Rectal smooth muscle tissue (tissue), 1 donor: ENCODE measurements around the gene SHISAL2B.
"Not testable (repeated sequence)": the region's sequence is repeated elsewhere in the genome, so short reads cannot be mapped to it uniquely, and the experiment has no call there.

Experiments
- H3K27ac ChIP-seq: one replicate; pipeline ENCODE4 v1.7.0; 2013; ENCODE audit warnings: low read depth, low read length, inconsistent platforms
- H3K27me3 ChIP-seq: one replicate; pipeline ENCODE4 v1.7.0; 2013; ENCODE audit warnings: low read length; ENCODE audit not compliant: control insufficient read depth, insufficient read depth
- H3K36me3 ChIP-seq: one replicate; pipeline ENCODE4 v1.7.0; 2013; ENCODE audit warnings: low read length; ENCODE audit not compliant: control insufficient read depth, insufficient read depth
- H3K4me1 ChIP-seq: one replicate; pipeline ENCODE4 v1.7.0; 2013; ENCODE audit warnings: low read length; ENCODE audit not compliant: control insufficient read depth, insufficient read depth
- H3K4me3 ChIP-seq: one replicate; pipeline ENCODE4 v1.7.0; 2013; ENCODE audit warnings: low read length
- H3K9ac ChIP-seq: one replicate; pipeline ENCODE4 v1.7.0; 2013; ENCODE audit warnings: low read length

Gene SHISAL2B

GRCh38 chr5:64690417-64691151 is at the start of gene SHISAL2B:
Gene SHISAL2B, plus strand, starts transcription at chr5:64690503. Its CDS starts 121 bp downstream, at chr5:64690624.
- Histone ChIP-seq H3K27ac (no peak within 1 kb of the TSS), H3K9ac (no peak within 1 kb of the TSS)

DNA sequence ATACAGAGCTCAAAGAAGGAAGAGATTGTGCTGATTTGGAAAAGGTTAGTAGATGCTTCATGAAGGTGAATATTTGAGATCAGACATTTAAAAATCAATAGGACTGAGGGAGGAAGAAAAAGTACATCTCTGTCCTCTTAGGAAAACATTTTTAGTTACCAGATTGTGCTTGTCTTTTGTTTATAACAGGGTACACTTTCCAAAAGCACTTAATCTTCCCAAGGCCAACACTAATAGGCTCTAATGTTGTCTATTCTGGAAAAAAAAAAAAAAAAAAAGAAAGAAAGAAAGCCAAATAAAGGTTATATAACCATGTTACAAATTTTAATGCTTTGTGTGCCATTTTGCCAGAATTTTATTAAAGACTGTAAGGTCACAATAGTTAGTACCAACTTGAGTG is 45.5 kb upstream of the SHISAL2B start:
- no peaks in the 10 kb centered on the region for H3K4me1 ChIP-seq
- no peak overlapping the region for H3K9ac ChIP-seq
- H3K27ac ChIP-seq: no peak overlapping the region
- no peaks in the 10 kb centered on the region for H3K27me3 ChIP-seq
- H3K4me3 ChIP-seq: no peak overlapping the region
- H3K36me3 ChIP-seq: no peaks in the 10 kb centered on the region

More at GRCh38 chr5:64690417-64691151, at the start of gene SHISAL2B:
- Histone ChIP-seq H3K4me1 (no peaks in the 10 kb centered on the region), H3K36me3 (no peaks in the 10 kb centered on the region), H3K4me3 (no peak within 1 kb of the TSS), H3K27me3 (no peaks in the 10 kb centered on the region)

DNA sequence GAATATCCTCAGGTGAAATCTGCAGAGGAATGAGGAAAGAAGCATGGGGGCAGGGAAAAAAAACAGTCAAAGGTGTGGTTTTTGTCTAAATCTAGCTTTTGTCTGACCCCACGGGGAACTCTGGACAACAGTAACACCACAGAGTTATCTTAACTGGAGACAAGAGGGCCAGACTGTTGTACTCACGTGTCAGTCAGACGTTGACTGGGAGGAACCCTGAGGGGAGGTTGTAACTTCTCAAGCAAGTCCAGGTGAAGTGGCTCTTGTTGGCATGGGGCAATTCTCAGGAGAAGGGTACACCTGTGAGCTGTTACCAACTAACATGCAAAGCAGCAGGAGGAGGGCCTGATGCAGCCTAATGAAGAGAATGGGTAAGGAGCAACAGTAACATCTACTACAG is 44.1 kb upstream of the SHISAL2B start:
- Histone ChIP-seq H3K27ac (no peak overlapping the region), H3K4me1 (no peaks in the 10 kb centered on the region), H3K4me3 (no peak overlapping the region), H3K9ac (no peak overlapping the region), H3K27me3 (no peaks in the 10 kb centered on the region), H3K36me3 (no peaks in the 10 kb centered on the region)

DNA sequence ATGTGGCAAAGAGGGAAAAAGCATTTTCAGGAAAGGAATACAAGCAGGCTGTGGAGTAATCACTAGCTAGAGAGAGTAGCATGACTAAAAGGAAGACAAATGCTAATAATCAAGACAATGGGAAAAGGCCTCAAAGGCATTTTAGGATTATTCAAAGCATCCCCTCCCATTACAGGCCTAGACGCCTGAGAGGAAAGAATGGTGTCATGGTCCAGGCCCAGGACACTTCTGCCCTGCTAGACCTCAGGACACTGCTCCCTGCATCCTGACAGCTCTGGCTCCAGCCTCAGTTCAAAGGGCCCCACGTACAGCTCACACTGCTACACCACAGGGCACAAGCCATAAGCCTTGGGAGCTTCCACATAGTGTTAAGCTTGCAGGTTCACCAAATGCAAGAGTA is 40.8 kb upstream of the SHISAL2B start:
- no peaks in the 10 kb centered on the region for H3K27me3 ChIP-seq
- H3K9ac ChIP-seq: no peak overlapping the region
- H3K4me1 ChIP-seq: no peaks in the 10 kb centered on the region
- H3K4me3 ChIP-seq: no peak overlapping the region
- H3K36me3 ChIP-seq: no peaks in the 10 kb centered on the region
- H3K27ac ChIP-seq: no peak overlapping the region

GRCh38 chr5:64653766-64654560 is 36.3 kb upstream of the SHISAL2B start:
- no peak overlapping the region for H3K4me3 ChIP-seq
- no peaks in the 10 kb centered on the region for H3K4me1 ChIP-seq
- H3K27me3 ChIP-seq: no peaks in the 10 kb centered on the region
- no peak overlapping the region for H3K27ac ChIP-seq
- no peaks in the 10 kb centered on the region for H3K36me3 ChIP-seq
- no peak overlapping the region for H3K9ac ChIP-seq

GRCh38 chr5:64654561-64654938 is 35.8 kb upstream of the SHISAL2B start:
- Histone ChIP-seq H3K27me3 (no peaks in the 10 kb centered on the region), H3K4me3 (no peak overlapping the region), H3K36me3 (no peaks in the 10 kb centered on the region), H3K27ac (no peak overlapping the region), H3K4me1 (no peaks in the 10 kb centered on the region), H3K9ac (no peak overlapping the region)

GRCh38 chr5:64655596-64655995 is 34.7 kb upstream of the SHISAL2B start:
- H3K4me3 ChIP-seq: no peak overlapping the region
- no peaks in the 10 kb centered on the region for H3K27me3 ChIP-seq
- H3K4me1 ChIP-seq: no peaks in the 10 kb centered on the region
- no peaks in the 10 kb centered on the region for H3K36me3 ChIP-seq
- H3K27ac ChIP-seq: no peak overlapping the region
- no peak overlapping the region for H3K9ac ChIP-seq

DNA sequence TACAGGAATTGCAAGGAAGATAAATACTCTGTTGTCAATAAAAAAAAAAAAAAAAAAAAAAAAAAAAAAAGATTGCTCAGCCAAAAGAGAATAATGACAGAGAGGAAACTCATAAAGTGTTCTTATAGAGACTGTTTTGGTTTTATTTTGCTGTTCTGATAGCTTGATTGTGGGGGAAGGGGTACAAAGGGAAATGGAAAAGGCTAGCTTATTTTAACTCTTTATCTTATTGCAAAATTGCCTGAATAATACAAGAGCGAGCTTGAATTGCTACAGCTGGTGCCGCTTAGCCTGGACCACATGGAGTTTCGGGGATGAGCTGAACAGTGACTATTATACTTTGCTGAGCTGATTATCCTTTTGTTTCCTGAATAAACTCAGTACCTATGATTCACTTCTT is 31.0 kb upstream of the SHISAL2B start:
- no peaks in the 10 kb centered on the region for H3K27me3 ChIP-seq
- H3K4me3 ChIP-seq: no peak overlapping the region
- no peaks in the 10 kb centered on the region for H3K36me3 ChIP-seq
- no peak overlapping the region for H3K27ac ChIP-seq
- H3K4me1 ChIP-seq: no peaks in the 10 kb centered on the region
- no peak overlapping the region for H3K9ac ChIP-seq

- not testable (repeated sequence) for H3K27me3 ChIP-seq, H3K36me3 ChIP-seq, H3K9ac ChIP-seq, H3K4me1 ChIP-seq, H3K4me3 ChIP-seq, H3K27ac ChIP-seq
These were observed 27.1 kb upstream of the SHISAL2B start for GRCh38 chr5:64663181-64663580.

DNA sequence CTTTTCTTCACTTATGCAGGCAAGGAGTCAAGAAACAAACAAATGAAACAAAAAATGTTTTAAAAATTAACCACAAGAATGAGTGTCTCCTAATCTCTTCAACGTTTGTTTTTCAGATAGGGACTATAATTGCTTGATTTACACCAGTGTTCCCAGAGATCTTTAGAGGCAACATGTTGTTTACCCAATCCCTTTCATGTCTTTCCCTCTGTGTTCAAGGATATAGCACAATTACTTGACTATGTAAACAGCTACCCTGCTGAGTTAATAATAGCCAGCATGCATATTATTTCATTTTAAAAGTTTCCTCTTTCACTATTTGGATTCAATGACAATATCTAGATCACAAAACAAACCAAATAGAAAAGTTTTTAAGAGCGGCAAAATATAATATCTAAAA is 25.1 kb upstream of the SHISAL2B start:
- no peak overlapping the region for H3K9ac ChIP-seq
- H3K27ac ChIP-seq: no peak overlapping the region
- H3K27me3 ChIP-seq: no peaks in the 10 kb centered on the region
- H3K4me1 ChIP-seq: no peaks in the 10 kb centered on the region
- no peaks in the 10 kb centered on the region for H3K36me3 ChIP-seq
- no peak overlapping the region for H3K4me3 ChIP-seq

- H3K27me3 ChIP-seq: no peaks in the 10 kb centered on the region
- no peak overlapping the region for H3K9ac ChIP-seq
- no peak overlapping the region for H3K4me3 ChIP-seq
- no peaks in the 10 kb centered on the region for H3K36me3 ChIP-seq
- H3K4me1 ChIP-seq: no peaks in the 10 kb centered on the region
- no peak overlapping the region for H3K27ac ChIP-seq
These were observed 24.2 kb upstream of the SHISAL2B start for GRCh38 chr5:64666078-64666477.

DNA sequence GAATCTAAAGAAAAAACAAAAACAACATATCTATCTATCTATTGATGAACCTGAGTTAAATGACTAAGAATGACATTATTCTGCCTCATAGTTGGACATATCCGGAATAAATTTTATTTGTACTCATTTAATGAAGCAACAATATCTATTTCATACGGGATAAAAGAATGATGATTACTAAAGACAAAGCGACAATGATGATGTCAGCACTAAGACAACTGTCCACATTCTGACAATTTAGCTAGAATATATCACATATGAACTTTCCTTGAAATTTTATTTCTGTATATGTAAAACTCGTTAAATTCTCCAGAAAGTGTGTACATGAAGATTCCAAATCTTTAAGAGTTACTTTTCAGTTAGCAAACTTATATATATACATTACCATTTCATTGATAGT is 23.2 kb upstream of the SHISAL2B start:
- no peaks in the 10 kb centered on the region for H3K4me1 ChIP-seq
- H3K27me3 ChIP-seq: no peaks in the 10 kb centered on the region
- H3K36me3 ChIP-seq: no peaks in the 10 kb centered on the region

DNA sequence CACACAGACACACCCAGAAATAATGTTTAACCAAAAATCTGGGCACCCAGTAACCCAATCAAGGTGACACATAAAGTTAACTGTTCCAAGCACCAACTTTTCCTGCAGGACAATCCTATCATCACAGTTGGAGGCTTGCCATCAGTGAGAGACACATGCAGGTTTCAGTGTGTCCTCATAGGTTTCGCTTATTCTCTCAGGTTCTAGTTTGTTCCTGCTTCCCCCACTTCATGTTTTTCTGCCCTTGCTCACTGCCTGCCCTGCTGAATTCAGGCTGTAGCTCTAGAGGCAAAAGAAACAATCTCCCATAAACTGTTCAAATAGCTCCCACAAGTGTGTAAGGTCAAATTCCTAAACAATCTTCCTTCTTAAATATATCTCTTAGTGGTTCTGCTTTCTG is 20.0 kb upstream of the SHISAL2B start:
- Histone ChIP-seq H3K27me3 (no peaks in the 10 kb centered on the region), H3K4me3 (no peak overlapping the region), H3K36me3 (no peaks in the 10 kb centered on the region), H3K9ac (no peak overlapping the region), H3K27ac (no peak overlapping the region), H3K4me1 (no peaks in the 10 kb centered on the region)

More for the DNA sequence above, 23.2 kb upstream of the SHISAL2B start:
- no peak overlapping the region for H3K4me3 ChIP-seq
- H3K9ac ChIP-seq: no peak overlapping the region
- no peak overlapping the region for H3K27ac ChIP-seq
